Activated CD4-positive, alpha-beta T cell treated with anti-CD3 and anti-CD28 coated beads, Interleukin-2, amount 10 ng/mL, durations not matched to agents 24 days and 14 days (primary cell): ENCODE results near the gene ARSH. TPM values are rescaled to one million over a fixed set of nuclear protein-coding genes. Genes with fewer than 3 reads are reported as not detected.
"Not testable (repeated sequence)": the region's sequence is repeated elsewhere in the genome, so short reads cannot be mapped to it uniquely, and the experiment has no call there.

Experiments
- DNase-seq: peaks from one replicate; pipeline ENCODE4 v3.0.0; 2022
- H3K27ac Mint-ChIP-seq: one replicate; pipeline ENCODE4 v1.8.0; 2022; ENCODE audit warnings: mild to moderate bottlenecking, mixed read lengths
- H3K27me3 Mint-ChIP-seq: one replicate; pipeline ENCODE4 v1.8.0; 2022; ENCODE audit warnings: mixed read lengths
- H3K36me3 Mint-ChIP-seq: one replicate; pipeline ENCODE4 v1.8.0; 2022; ENCODE audit warnings: low read depth, mild to moderate bottlenecking, mixed read lengths
- H3K4me1 Mint-ChIP-seq: one replicate; pipeline ENCODE4 v1.8.0; 2021; ENCODE audit warnings: mixed read lengths
- H3K4me3 Mint-ChIP-seq: one replicate; pipeline ENCODE4 v1.8.0; 2022; ENCODE audit warnings: mild to moderate bottlenecking, moderate library complexity, mixed read lengths
- H3K9me3 Mint-ChIP-seq: one replicate; pipeline ENCODE4 v1.8.0; 2021; ENCODE audit warnings: mixed read lengths
- intact Hi-C: fragments of 100-400 bp; cut with micrococcal nuclease; formaldehyde crosslinking; loops from one replicate; pipeline ENCODE4 v1.15.1; 2023
- total RNA-seq: library from RNA; stranded (reverse); gene quantifications from 2 replicates; pipeline ENCODE4 v1.2.3, GENCODE V29; 2022

ARSH gene
- total RNA-seq: not detected in 2 replicates

GRCh38 chrX:3006495-3006894 is at the start of gene ARSH:
Gene ARSH, plus strand, starts transcription at chrX:3006546. Its CDS starts 67 bp downstream, at chrX:3006613.
- H3K27me3 Mint-ChIP-seq: no peaks in the 10 kb centered on the region
- intact Hi-C loops: no loop called here
- H3K27ac Mint-ChIP-seq: no peak within 1 kb of the TSS
- H3K9me3 Mint-ChIP-seq: peaks cover 4% of the 10 kb centered on the region
- H3K4me1 Mint-ChIP-seq: no peaks in the 10 kb centered on the region
- H3K4me3 Mint-ChIP-seq: no peak within 1 kb of the TSS
- DNase-seq: no peak
- H3K36me3 Mint-ChIP-seq: no peaks in the 10 kb centered on the region

DNA sequence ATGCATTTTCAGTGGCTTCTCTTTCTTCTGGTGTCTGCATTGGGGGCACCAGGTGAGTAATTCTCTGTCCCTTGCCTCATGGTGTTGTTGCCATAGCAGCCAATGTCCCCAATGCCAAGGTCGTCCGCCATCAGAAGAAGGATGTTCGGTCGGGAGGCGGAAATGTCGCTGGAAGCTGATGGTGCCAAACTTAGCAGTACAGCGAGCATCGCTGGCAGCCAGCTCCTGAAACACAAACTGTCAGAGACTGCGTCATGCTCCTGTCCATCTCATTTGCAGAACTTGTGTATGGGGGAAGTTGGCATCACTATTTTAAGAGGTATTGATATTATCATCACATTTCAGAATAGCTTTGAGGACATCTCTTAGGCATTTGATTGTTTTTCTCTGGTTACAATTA is 48.1 kb upstream of the ARSH start:
- Mint-ChIP-seq H3K36me3 (no peaks in the 10 kb centered on the region), H3K27me3 (no peaks in the 10 kb centered on the region), H3K4me1 (no peaks in the 10 kb centered on the region), H3K9me3 (no peaks in the 10 kb centered on the region), H3K27ac (no peak overlapping the region), H3K4me3 (no peak overlapping the region)
- DNase-seq: no peak
- intact Hi-C loops: no loop called here

DNA sequence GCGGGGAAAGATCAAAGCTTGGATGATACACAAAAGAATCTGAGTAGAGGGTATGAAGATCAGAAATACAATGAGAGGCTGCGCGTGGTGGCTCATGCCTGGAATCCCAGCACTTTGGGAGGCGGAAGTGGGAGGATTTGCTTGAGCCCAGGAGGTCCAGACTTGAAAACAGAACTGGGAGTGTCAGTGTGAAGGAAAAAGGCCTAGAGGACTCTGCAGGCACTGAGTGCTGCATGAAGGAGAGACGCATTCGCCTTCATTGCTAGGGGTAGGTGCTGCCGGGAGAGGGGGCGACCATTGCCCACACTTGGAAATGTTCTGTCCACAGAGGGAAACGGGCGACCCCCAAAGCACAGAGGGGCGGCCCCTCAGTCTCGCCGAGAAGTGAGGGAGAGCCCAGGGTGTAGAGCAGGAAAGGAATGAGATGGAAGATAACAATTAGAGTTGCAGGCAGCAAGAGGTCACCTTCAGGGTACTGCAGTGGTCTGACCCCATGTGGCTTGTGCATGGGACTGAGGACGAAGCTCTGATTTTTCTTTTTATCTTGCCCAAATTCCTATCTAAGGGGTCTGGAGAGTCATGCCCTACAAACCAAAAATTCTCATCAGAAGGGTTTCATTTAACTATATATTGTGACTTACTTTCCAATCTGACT is 45.4 kb upstream of the ARSH start:
- no peak overlapping the region for H3K27ac Mint-ChIP-seq
- no peak overlapping the region for H3K4me3 Mint-ChIP-seq
- intact Hi-C loops: loop anchor here (10.0 kb wide), 1 partner anchor 266 kb away; the partner anchor contains the start of gene CD99
- no peaks in the 10 kb centered on the region for H3K27me3 Mint-ChIP-seq
- H3K4me1 Mint-ChIP-seq: no peaks in the 10 kb centered on the region
- H3K36me3 Mint-ChIP-seq: no peaks in the 10 kb centered on the region
- DNase-seq: no peak
- no peaks in the 10 kb centered on the region for H3K9me3 Mint-ChIP-seq

DNA sequence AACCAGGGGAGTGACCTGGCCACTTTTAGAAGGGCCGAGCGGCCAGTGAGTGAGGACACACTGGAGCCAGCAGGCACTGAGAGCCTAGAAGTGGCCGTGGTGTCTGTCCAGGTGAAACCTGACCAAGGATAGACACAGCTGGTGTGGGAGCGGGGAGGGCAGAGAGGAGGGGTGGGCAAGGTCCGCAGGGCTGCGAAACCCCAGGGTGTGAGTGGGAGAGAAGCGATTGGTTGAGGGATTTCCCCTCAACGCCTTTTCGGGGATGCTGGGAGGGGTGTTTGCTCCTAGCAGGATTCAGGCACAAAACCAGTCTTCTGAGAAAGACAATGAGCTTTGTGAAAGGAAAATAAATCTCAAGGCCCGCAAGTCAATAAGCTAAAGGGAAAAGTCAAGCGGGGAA is 44.0 kb upstream of the ARSH start:
- no peak for DNase-seq
- Mint-ChIP-seq H3K9me3 (no peaks in the 10 kb centered on the region), H3K27me3 (no peaks in the 10 kb centered on the region), H3K27ac (no peak overlapping the region), H3K36me3 (no peaks in the 10 kb centered on the region), H3K4me1 (no peaks in the 10 kb centered on the region), H3K4me3 (no peak overlapping the region)
- intact Hi-C loops: loop anchor here (10.0 kb wide), 1 partner anchor 268 kb away; the partner anchor contains the start of gene CD99

DNA sequence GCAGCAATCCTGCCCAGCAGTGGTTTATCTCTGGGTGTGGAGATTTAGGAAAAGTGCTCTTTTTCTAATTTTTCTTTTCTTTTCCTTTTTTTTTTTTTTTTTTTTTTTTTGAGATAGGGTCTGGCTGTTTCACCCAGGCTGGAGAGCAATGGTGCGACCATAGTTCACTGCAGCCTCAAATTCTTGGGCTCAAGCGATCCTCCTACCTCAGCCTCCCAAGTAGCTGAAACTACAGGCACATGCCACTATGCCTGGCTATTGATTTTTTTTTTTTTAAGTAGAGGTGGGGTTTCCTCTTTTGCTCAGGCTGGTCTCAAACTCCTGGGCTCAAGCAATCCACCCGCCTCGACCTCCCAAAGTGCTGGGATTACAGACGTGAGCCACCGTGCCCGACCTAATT is 42.9 kb upstream of the ARSH start:
- not testable (repeated sequence) for DNase-seq, H3K9me3 Mint-ChIP-seq, H3K4me1 Mint-ChIP-seq, H3K36me3 Mint-ChIP-seq, H3K27ac Mint-ChIP-seq, H3K4me3 Mint-ChIP-seq, H3K27me3 Mint-ChIP-seq
- intact Hi-C loops: loop anchor here (10.0 kb wide), 1 partner anchor 269 kb away; the partner anchor contains the start of gene CD99

DNA sequence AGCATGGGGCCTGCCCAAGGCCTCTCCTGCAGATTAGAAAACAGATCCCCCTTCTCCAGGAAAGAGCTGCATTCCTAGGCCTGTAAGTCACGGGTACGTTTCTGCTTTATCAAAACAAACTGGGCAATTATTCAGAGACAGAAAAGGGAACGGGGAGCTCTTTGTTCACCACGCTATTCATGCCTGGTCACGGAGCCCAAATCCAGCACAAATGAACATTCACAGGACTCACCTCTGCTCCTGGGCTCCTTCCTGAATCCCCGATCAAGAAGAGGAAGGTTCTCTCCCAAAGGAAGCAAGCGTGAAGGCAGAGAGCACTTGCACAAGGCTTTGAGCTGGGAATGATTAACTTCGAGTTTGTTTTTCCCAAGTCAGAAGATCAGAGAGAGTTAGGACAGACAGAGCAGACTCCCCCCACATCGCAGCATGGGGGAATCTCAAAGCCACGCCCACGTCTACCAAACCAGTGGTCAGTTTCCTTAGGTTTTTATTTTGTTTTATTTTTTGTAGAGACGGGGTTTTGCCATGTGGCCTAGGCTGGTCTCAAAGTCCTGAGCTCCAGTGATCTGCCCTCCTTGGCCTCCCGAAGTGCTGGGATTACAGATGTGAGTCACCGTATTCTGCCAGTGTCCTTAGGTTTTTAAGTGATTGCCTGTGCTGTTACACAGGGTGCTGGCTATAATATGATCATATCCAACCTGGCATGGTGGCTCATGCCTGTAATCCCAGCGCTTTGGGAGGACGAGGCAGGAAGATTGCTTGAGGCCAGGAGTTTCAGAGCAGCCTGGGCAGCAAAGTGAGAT is 42.2 kb upstream of the ARSH start:
- H3K4me3 Mint-ChIP-seq, H3K4me1 Mint-ChIP-seq, H3K36me3 Mint-ChIP-seq, H3K27me3 Mint-ChIP-seq, DNase-seq, H3K27ac Mint-ChIP-seq, H3K9me3 Mint-ChIP-seq: not testable (repeated sequence)
- intact Hi-C loops: loop anchor here (10.0 kb wide), 1 partner anchor 269 kb away; the partner anchor contains the start of gene CD99

GRCh38 chrX:2965965-2966364 is 40.4 kb upstream of the ARSH start:
- H3K27ac Mint-ChIP-seq: no peak overlapping the region
- H3K9me3 Mint-ChIP-seq: no peaks in the 10 kb centered on the region
- no peaks in the 10 kb centered on the region for H3K36me3 Mint-ChIP-seq
- DNase-seq: no peak
- H3K4me1 Mint-ChIP-seq: peaks cover 2% of the 10 kb centered on the region
- H3K27me3 Mint-ChIP-seq: no peaks in the 10 kb centered on the region
- intact Hi-C loops: loop anchor here (10.0 kb wide), 1 partner anchor 271 kb away; the partner anchor contains the start of gene CD99
- no peak overlapping the region for H3K4me3 Mint-ChIP-seq

DNA sequence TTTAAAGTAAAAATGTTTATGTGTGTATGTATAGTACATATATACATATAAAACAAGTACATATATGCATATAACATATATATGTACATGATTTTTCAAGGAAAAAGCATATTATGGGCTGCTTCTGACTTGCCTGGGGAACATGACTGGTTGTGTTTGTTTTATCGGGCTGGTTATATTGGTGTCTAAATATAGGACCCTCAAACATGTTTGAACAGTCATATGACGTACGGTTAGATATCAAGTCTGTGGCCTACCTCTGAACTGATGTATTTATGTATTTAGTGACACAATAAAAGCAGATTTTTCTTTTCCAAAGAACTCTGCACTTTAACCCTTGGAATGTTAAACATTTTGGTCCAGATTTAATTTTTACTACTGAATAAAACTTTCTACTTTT is 39.3 kb upstream of the ARSH start:
- intact Hi-C loops: loop anchor here (10.0 kb wide), 1 partner anchor 272 kb away; the partner anchor contains the start of gene CD99
- Mint-ChIP-seq H3K4me3 (no peak overlapping the region), H3K27ac (no peak overlapping the region), H3K9me3 (no peaks in the 10 kb centered on the region), H3K36me3 (no peaks in the 10 kb centered on the region), H3K4me1 (peaks cover 2% of the 10 kb centered on the region), H3K27me3 (no peaks in the 10 kb centered on the region)
- DNase-seq: no peak

- intact Hi-C loops: loop anchor here (10.0 kb wide), 1 partner anchor 273 kb away; the partner anchor contains the start of gene CD99
- no peaks in the 10 kb centered on the region for H3K9me3 Mint-ChIP-seq
- no peak for DNase-seq
- no peaks in the 10 kb centered on the region for H3K27me3 Mint-ChIP-seq
- no peaks in the 10 kb centered on the region for H3K36me3 Mint-ChIP-seq
- no peak overlapping the region for H3K4me3 Mint-ChIP-seq
- H3K4me1 Mint-ChIP-seq: peaks cover 2% of the 10 kb centered on the region
- no peak overlapping the region for H3K27ac Mint-ChIP-seq
Observed at GRCh38 chrX:2967584-2967983, 38.8 kb upstream of the ARSH start.

GRCh38 chrX:2967998-2968909 is 38.1 kb upstream of the ARSH start:
- DNase-seq: peak; percentile 57
- intact Hi-C loops: loop anchor here (10.0 kb wide), 1 partner anchor 273 kb away; the partner anchor contains the start of gene CD99
- Mint-ChIP-seq H3K4me1 (peaks cover 2% of the 10 kb centered on the region), H3K9me3 (no peaks in the 10 kb centered on the region), H3K4me3 (peak overlapping the region; percentile 70), H3K27me3 (no peaks in the 10 kb centered on the region), H3K27ac (no peak overlapping the region), H3K36me3 (no peaks in the 10 kb centered on the region)

DNA sequence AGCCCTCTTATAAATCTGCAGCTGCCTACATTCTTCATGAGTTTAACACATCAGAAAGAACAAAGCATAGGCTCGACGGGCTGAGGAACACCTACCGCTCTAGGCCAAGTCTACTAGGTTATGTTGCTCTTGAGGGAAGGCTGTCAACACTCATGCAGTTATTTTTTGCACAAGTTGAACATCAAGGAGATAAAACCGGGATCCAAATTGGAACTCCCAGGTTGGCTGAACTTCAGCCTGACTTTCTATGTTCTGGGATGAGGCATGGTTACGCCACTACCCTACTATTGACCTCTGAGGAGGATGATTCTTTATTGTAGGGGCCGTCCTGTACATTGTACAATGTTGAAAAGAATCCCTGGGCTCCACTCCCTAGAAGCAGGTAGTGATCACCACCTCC is 37.3 kb upstream of the ARSH start:
- Mint-ChIP-seq H3K9me3 (no peaks in the 10 kb centered on the region), H3K27me3 (no peaks in the 10 kb centered on the region), H3K4me1 (peaks cover 2% of the 10 kb centered on the region), H3K36me3 (no peaks in the 10 kb centered on the region), H3K4me3 (peak overlapping the region; percentile 70), H3K27ac (no peak overlapping the region)
- intact Hi-C loops: loop anchor here (10.0 kb wide), 1 partner anchor 274 kb away; the partner anchor contains the start of gene CD99
- DNase-seq: no peak

GRCh38 chrX:2972391-2972790 is 34.0 kb upstream of the ARSH start:
- no peaks in the 10 kb centered on the region for H3K36me3 Mint-ChIP-seq
- no peak overlapping the region for H3K27ac Mint-ChIP-seq

DNA sequence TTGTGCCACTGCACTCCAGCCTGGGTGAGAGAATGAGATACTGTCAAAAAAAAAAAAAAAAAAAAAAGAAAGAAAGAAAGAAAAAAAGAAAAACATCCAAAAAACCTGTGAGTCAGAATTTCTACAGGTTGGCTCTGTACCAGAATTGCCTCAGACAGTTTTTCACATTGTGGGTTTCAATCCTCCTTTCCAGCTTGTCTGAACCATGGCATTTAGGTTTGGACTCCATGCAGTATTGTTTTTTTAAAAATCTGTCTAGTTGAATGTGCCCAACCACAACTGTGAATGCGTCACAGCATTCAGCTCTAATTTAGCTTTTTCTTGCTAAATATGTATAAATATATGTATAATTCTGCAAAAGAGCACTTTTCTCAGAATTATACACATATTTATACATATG is 31.4 kb upstream of the ARSH start:
- no peaks in the 10 kb centered on the region for H3K27me3 Mint-ChIP-seq
- H3K4me1 Mint-ChIP-seq: no peaks in the 10 kb centered on the region
- H3K9me3 Mint-ChIP-seq: no peaks in the 10 kb centered on the region
- intact Hi-C loops: no loop called here
- H3K27ac Mint-ChIP-seq: no peak overlapping the region
- H3K4me3 Mint-ChIP-seq: no peak overlapping the region
- DNase-seq: no peak
- H3K36me3 Mint-ChIP-seq: no peaks in the 10 kb centered on the region

More at GRCh38 chrX:2972391-2972790, 34.0 kb upstream of the ARSH start:
- intact Hi-C loops: no loop called here
- Mint-ChIP-seq H3K4me3 (no peak overlapping the region), H3K9me3 (no peaks in the 10 kb centered on the region), H3K4me1 (peaks cover 2% of the 10 kb centered on the region), H3K27me3 (no peaks in the 10 kb centered on the region)
- DNase-seq: no peak
